Amygdala (tissue), 56 donors: Measurements from ENCODE around the gene UPF2.

Experiments
- DNase-seq, 56 donors: peaks; one replicate each; lab custom pipeline; 2025; lab: John Stamatoyannopoulos, UW

UPF2 gene

GRCh38 chr10:11962176-11962575 lies 80.4 kb downstream of the UPF2 start:
- no peak for DNase-seq

GRCh38 chr10:11961771-11962170 lies 80.8 kb downstream of the UPF2 start:
- DNase-seq: no peak

DNA sequence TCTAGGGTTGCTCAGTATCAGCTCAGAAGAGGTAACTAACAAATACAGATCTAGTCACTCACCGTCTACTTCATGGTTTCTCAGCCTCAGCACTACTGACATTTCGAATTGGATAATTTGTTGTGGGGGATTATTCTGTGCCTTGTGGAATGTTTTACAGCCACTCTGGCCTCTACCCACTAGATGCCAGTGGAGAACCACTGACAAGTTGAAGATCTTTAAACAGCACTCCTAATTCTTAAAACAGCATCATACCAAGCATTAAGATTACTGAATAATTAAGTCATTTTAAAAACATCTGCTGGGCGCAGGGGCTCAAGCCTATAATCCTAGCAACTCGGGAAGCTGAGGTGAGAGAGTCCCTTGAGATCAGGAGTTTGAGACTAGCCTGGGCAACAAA lies 82.6 kb downstream of the UPF2 start:
- DNase-seq: no peak

DNA sequence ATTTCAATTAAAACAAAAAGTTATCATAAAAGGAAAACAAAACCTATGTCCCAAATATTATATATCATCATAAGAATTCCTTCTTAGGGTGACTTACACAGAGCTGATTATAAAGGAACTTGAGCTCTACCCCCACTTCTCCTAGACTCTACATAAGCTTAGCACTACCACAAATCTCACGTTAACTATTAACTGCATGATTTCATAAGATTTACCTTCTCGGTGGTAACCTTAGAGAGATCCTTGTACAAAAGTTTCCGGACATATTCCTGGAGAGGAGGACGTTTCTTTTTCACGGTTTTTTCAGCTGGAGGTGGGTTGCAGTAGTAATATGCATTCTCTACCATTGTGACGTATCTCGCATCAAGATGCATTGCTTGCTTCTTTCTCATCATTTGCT lies 83.7 kb downstream of the UPF2 start:
- no peak for DNase-seq

DNA sequence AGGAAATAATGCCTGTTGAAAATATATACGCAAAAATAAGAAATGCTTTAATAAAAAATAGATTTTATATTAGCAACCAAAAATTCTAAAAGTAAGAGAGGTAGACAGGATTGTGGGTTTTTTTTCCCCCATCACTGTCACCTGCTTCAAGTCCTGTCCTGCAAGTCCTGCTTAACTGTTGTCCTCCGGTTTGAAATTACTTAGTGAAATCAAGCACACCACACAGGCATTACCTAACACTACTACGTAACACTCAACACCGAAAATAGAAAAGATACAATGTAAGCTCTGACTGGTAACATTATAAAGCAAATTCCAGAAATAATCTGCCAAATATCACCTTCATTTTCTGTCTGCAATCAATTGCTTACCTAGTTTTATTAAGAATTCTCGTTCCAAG lies 90.9 kb downstream of the UPF2 start:
- DNase-seq: no peak

- DNase-seq: no peak
These were observed 92.1 kb downstream of the UPF2 start for GRCh38 chr10:11950325-11951018.

DNA sequence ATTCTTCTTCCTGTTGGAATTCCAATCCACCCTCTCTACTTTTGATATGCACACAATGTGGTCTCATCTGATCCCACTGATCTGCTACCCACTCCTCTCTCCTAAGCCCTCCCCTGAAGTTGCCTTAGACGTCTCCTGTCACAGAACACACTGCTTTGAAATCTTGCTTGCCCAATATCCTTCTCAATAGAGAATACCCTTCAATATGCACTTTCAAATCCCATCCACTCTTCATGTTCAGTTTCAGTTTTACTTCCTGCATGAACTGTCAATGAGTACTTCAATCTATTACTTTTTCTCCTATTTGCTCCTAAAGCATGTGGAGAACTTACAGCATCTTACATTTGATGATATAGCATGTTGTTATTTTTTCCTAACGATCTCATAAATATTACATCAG lies 93.5 kb downstream of the UPF2 start:
- DNase-seq: no peak

DNA sequence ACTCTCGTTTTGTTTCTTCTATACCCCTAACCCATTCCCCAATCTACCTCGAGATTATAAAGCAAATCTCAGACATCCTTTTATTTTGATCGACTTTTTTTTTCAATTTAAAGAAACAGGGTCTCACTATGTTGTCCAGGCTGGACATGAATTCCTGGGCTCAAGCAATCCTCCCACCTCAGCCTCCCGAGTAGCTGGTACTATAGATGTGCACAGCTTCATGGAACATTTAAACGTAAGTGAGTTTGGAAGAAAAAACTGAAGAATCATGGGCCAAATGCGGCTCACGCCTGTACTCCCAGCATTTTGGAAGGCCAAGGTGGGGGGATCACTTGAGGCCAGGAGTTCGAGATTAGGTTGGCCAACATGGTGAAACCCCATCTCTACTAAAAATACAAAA lies 96.0 kb downstream of the UPF2 start:
- DNase-seq: no peak

GRCh38 chr10:11936389-11937152 lies 106.0 kb downstream of the UPF2 start:
- no peak for DNase-seq

GRCh38 chr10:11934262-11934661 lies 108.3 kb downstream of the UPF2 start:
- DNase-seq: no peak

GRCh38 chr10:11933577-11934223 lies 108.9 kb downstream of the UPF2 start:
- DNase-seq: no peak

- DNase-seq: no peak
These were observed 111.6 kb downstream of the UPF2 start for GRCh38 chr10:11931038-11931437.

GRCh38 chr10:11930312-11930978 lies 112.2 kb downstream of the UPF2 start:
- DNase-seq: no peak

GRCh38 chr10:11927746-11928145 lies 114.9 kb downstream of the UPF2 start:
- DNase-seq: no peak

DNA sequence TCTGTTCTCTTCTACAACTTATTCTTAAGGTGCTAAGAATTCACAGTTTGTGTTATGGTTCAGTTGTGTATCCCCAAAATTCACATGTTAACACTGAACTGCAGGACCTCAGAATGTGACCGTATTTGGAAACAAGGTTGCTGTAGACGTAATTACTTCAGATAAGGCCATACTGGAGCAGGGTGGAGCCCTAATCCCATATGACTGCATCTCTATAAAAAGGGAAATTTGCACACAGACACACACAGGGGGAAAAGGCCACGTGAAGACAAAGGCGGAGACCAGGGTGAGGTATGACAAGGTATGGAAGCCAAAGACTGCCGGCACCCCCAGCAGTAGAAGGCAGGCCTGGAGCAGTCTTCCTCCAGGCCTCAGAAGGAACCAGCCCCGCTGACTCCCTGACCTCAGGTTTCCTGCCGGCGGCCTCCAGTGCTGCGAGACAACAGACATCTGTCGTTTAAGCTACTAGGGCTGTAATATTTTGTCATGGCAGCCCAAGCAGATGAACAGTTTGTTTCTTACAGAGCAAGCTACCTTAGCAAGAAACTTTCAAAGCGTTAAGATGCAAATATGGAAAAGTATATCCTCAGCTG lies 120.7 kb downstream of the UPF2 start:
- no peak for DNase-seq

DNA sequence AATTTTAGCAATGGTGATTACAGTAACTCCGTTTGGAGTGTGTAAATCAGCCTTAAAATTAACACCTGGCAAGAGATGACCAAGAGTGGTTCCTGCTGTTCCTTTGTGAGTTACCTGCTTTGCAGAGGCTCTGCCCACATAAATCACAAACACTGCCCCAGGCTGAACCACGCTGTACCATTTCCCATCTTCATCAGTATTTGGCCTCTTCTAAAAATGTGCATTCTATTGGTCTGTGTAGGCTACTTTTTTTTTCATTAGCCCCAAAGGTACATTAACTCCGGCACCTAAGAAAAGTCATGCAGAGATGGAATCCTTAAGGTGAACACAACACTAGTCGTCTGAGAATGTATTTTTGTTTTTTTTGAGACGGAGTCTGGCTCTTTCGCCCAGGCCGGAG lies 123.3 kb downstream of the UPF2 start:
- no peak for DNase-seq

- no peak for DNase-seq
These were observed 124.2 kb downstream of the UPF2 start for GRCh38 chr10:11918384-11918783.

DNA sequence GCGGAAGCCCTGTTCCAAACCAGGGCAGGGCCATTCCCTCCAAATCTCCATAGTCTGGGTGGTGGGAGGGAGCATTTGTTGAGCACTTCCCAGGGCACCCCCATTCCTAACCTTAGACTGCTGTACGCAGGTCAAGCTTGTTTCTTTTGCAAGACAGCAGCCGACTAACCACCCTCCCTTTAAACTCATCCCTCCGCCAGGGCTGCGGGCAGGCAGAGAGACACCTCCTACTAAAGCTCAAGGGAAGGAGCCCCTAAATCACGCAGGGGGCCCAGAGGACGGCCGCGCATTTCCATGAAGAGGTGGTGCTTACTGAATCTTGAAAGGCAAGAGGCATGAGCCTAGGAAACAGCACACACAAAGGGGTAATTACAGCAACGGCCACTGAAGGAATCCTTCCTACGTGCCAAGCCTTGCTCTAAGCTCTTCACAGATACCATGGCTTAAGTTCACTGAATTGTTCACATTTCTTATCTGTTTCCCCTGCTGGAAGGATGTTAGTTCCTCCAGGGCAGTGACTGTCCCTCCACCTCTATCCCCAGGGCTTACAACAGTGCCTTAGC lies 129.4 kb downstream of the UPF2 start:
- no peak for DNase-seq

- DNase-seq: no peak
These were observed 132.5 kb downstream of the UPF2 start for GRCh38 chr10:11910102-11910501.

- no peak for DNase-seq
These were observed 133.0 kb downstream of the UPF2 start for GRCh38 chr10:11909618-11910017.

GRCh38 chr10:11908991-11909390 lies 133.6 kb downstream of the UPF2 start:
- no peak for DNase-seq
